DMS79 treated with DMSO at 0.1 percent for 48 hours (cell line): ENCODE results near the gene TM4SF1.
"Not testable (repeated sequence)": the region's sequence is repeated elsewhere in the genome, so short reads cannot be mapped to it uniquely, and the experiment has no call there.

ENCODE experiments used
- DNase-seq: peaks from one replicate; lab custom pipeline; 2025; lab: John Stamatoyannopoulos, UW

TM4SF1 gene

GRCh38 chr3:149343951-149344350 lies 33.5 kb downstream of the TM4SF1 start:
- no peak for DNase-seq

GRCh38 chr3:149342413-149343380 lies 34.8 kb downstream of the TM4SF1 start:
- no peak for DNase-seq

GRCh38 chr3:149340310-149340933 lies 37.0 kb downstream of the TM4SF1 start:
- no peak for DNase-seq

GRCh38 chr3:149339931-149340309 lies 37.5 kb downstream of the TM4SF1 start:
- DNase-seq = no peak

GRCh38 chr3:149337486-149337885 lies 40.0 kb downstream of the TM4SF1 start:
- not testable (repeated sequence) for DNase-seq

- DNase-seq = no peak
Observed at GRCh38 chr3:149336925-149337324, 40.5 kb downstream of the TM4SF1 start.

- no peak for DNase-seq
Observed at GRCh38 chr3:149333176-149333859, 44.1 kb downstream of the TM4SF1 start, which contains the start of gene TM4SF18. Gene TM4SF18, minus strand, starts transcription at chr3:149333636. Its CDS starts 254 bp downstream, at chr3:149333382.

- DNase-seq = no peak
Observed at GRCh38 chr3:149332771-149333170, 44.7 kb downstream of the TM4SF1 start.

GRCh38 chr3:149332227-149332765 lies 45.2 kb downstream of the TM4SF1 start:
- no peak for DNase-seq

GRCh38 chr3:149331396-149331795 lies 46.1 kb downstream of the TM4SF1 start:
- DNase-seq = no peak

GRCh38 chr3:149330609-149331331 lies 46.7 kb downstream of the TM4SF1 start:
- DNase-seq = no peak

GRCh38 chr3:149327156-149327555 lies 50.3 kb downstream of the TM4SF1 start:
- no peak for DNase-seq

GRCh38 chr3:149325581-149325980 lies 51.9 kb downstream of the TM4SF1 start:
- DNase-seq = no peak

- no peak for DNase-seq
Observed at GRCh38 chr3:149324332-149324731, 53.1 kb downstream of the TM4SF1 start.

GRCh38 chr3:149321640-149322039 lies 55.8 kb downstream of the TM4SF1 start:
- DNase-seq = no peak

- DNase-seq = no peak
Observed at GRCh38 chr3:149321136-149321535, 56.3 kb downstream of the TM4SF1 start.

- DNase-seq = peak; percentile 23
Observed at GRCh38 chr3:149319750-149320149, 57.7 kb downstream of the TM4SF1 start.
